HepG2 (cell line): ENCODE data around the gene NRBP1.

Experiments used
- SP1 ChIP-seq, 2 experiments: fragments of 450-650 bp in 1 of 2; sonication (generic) in 1 of 2; formaldehyde crosslinking in 1 of 2; IDR thresholded peaks; 2 replicates each; pipeline versions ENCODE4 v1.4.0 to v1.6.1; 2016 to 2020; ENCODE audit warnings: missing genetic modification reagents in 1 of 2
- ZFX ChIP-seq: sonication (generic); formaldehyde crosslinking; IDR thresholded peaks from 2 replicates; pipeline ENCODE4 v1.4.0; 2020; ENCODE audit warnings: mild to moderate bottlenecking, low read depth, missing genetic modification reagents, moderate library complexity
- ZNF614 ChIP-seq: IDR thresholded peaks from 2 replicates; pipeline ENCODE4 v1.6.1; 2018; ENCODE audit warnings: missing biosample characterization, missing genetic modification reagents, inconsistent platforms, borderline replicate concordance
- TF ChIP-seq, protein P1 (sequence below): IDR thresholded peaks from 2 replicates; pipeline ENCODE4 v1.6.1; 2012; ENCODE audit warnings: inconsistent platforms

DNA sequence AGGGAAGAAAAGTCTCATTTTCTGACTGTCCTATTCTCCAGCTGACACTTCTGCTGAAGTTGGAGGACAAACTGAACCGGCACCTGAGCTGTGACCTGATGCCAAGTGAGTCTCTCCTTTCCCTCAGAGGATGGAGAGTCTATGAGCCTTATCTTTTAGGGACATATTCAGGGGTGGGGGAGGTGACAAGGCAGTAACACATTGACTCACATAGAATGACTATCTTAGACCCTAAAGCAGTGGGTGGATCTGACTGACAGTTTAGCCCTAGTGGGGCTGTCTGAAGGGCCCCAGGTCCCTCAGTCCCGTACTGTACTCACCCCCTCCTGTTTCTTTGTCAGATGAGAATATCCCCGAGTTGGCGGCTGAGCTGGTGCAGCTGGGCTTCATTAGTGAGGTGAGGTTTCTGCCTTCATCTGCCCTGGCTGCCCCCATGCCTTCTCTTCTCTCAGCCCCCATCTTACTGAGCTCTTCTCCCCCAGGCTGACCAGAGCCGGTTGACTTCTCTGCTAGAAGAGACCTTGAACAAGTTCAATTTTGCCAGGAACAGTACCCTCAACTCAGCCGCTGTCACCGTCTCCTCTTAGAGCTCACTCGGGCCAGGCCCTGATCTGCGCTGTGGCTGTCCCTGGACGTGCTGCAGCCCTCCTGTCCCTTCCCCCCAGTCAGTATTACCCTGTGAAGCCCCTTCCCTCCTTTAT is 12.9 kb downstream of the NRBP1 start:
- TF ChIP-seq ZFX (CRISPR knock-in tag): no peak
- TF ChIP-seq ZNF614: no peak
- TF ChIP-seq, protein P1, sequence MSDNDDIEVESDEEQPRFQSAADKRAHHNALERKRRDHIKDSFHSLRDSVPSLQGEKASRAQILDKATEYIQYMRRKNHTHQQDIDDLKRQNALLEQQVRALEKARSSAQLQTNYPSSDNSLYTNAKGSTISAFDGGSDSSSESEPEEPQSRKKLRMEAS: no peak
- TF ChIP-seq SP1 (IDR thresholded peaks at IDR 0.05): no peak
- no peak for TF ChIP-seq SP1 (CRISPR knock-in tag; IDR thresholded peaks at IDR 0.05)
